HG03064 (cell line): ENCODE data around the gene HSPG2.
"Not testable (repeated sequence)": the region's sequence is repeated elsewhere in the genome, so short reads cannot be mapped to it uniquely, and the experiment has no call there.

Experiments
- ATAC-seq: cut with Tn5 transposase; IDR thresholded peaks from one replicate; pipeline ENCODE4 v1.9.1; 2021; ENCODE audit warnings: low read depth; ENCODE audit not compliant: unreplicated experiment

Gene HSPG2

DNA sequence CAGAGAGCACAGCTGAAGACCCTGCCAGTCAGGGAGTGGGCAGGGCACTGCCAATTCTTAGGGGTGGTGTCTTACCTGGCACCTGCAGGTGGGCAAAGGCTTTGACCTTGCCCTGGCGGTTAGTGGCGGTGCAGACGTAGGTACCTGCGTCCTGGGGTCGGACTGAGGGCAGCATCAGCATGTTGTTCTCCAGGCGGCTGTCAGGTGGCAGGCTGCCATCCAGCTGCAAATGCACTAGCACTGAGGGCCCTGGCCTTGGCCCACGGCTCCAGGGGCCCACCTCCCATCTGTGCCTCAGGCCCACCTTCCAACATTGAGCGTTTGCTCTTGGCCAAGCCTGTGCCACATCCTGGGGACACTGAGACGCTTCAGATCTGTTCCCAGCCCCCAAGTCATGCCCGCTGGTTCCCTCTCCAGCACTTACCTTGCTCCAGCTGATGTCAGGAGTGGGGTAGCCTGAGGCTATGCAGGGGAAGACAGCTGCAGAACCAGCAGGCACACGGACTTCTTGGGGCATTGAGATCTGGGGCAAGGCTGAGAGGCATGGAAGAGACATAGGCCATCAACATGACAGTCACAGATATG is 103.6 kb downstream of the HSPG2 start:
- no peak for ATAC-seq

GRCh38 chr1:21831454-21831970 is 105.6 kb downstream of the HSPG2 start:
- no peak for ATAC-seq

DNA sequence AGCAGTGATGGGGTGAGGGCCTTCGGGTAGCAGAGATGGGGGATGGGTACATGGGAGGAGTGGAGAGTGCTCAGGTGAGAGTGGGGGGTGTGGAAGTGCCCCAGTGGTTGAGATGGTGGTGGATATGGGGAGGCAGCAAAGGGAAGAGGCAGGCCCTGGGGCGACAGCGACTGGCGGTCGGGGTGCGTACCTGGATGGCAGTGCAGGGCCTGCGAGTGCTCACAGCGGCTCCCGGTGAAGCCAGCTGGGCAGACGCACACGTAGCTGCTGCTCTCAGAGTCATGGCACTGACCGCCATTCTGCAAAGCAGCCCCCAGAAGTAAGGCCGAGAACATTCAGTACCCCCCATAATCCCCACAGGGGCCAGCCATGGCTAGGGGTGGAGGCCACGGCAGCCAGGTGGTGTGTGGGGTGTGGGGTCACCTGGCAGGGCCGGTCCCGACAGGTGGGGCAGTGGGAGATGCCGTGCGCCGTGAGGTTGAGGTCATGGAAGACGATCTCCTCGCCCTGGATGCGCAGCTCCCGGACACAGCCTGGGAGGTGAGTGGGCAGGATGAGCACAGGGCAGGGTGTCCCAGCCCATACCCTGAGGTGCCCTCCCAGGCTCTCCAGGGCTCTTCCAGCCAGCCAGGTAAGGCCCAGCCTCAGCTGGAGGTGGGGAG is 106.2 kb downstream of the HSPG2 start:
- ATAC-seq, result no peak

GRCh38 chr1:21829294-21829693 is 107.8 kb downstream of the HSPG2 start:
- no peak for ATAC-seq

DNA sequence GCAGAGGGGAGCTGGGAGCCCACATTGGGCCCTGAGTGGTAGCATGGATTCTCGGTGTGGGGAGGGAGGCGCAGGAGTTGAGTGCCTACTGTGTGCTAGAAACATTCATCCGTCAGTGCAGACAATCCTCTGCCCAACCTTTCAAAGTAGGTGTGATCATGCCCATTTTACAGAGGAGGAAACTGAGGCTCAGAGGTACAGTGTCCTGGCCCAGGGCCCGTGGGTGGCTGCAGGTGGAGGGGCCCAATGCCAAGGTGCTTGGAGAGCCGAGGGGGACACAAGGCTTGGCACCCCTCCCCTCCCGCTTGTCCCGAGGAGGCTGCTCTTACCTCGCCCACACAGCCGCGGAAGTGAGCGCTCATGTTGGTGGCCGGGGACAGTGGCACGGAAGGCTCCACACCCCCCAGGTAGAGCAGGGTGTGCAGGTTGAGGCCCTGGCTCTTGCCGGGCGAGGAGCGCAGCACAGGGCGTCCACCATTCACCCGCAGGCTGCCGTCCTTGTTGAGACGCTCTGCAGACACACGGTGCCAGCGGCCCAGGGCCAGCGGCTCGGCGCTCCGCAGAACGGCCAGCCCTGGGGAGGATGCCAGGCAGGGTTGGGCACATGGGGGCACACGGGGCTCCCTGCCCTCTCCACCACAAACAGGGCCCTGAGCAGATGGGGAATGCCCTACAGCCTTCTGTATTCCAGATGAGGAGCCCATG is 108.5 kb downstream of the HSPG2 start:
- no peak for ATAC-seq

- ATAC-seq, result no peak
These were observed 109.0 kb downstream of the HSPG2 start for GRCh38 chr1:21828075-21828474.

DNA sequence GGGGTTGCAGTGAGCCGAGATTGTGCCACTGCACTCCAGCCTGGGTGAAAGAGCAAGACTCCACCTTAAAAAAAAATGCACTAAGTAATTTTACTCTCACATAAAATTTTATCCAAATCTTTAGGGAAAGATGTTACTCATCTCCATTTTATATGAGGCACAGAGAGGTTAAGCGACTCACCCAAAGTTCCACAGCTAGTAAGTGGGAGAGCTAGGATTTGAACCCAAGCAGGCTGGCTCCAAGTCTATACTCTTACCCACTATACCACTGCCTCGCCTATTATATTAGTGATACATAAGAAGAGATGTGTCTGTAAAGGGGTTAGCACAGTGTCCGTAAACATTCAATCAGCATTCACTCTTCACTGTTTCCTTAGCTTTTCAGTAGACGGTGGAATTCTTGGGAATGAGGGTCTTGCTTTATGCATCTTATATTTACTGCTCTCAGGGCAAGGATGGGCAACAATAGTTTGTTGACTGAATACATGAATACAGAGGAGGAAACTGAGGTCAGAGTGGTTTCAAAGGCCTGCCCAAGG is 109.9 kb downstream of the HSPG2 start:
- ATAC-seq, result no peak

DNA sequence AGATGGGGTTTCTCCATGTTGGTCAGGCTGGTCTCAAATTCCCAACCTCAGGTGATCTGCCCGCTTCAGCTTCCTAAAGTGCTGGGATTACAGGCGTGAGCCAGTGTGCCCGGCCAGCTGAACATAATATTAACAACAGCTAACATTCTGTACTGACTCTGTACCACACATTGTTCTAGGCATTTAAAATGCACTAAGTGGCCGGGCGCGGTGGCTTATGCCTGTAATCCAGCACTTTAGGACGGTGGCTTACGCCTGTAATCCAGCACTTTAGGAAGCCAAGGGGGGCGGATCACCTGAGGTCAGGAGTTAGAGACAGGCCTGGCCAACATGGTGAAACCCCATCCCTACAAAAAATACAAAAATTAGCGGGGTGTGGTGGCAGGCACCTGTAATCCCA is 110.4 kb downstream of the HSPG2 start:
- not testable (repeated sequence) for ATAC-seq

GRCh38 chr1:21825393-21825792 is 111.7 kb downstream of the HSPG2 start:
- no peak for ATAC-seq

- ATAC-seq, result no peak
These were observed 112.2 kb downstream of the HSPG2 start for GRCh38 chr1:21824926-21825325.

- no peak for ATAC-seq
These were observed 113.0 kb downstream of the HSPG2 start for GRCh38 chr1:21823980-21824702.

DNA sequence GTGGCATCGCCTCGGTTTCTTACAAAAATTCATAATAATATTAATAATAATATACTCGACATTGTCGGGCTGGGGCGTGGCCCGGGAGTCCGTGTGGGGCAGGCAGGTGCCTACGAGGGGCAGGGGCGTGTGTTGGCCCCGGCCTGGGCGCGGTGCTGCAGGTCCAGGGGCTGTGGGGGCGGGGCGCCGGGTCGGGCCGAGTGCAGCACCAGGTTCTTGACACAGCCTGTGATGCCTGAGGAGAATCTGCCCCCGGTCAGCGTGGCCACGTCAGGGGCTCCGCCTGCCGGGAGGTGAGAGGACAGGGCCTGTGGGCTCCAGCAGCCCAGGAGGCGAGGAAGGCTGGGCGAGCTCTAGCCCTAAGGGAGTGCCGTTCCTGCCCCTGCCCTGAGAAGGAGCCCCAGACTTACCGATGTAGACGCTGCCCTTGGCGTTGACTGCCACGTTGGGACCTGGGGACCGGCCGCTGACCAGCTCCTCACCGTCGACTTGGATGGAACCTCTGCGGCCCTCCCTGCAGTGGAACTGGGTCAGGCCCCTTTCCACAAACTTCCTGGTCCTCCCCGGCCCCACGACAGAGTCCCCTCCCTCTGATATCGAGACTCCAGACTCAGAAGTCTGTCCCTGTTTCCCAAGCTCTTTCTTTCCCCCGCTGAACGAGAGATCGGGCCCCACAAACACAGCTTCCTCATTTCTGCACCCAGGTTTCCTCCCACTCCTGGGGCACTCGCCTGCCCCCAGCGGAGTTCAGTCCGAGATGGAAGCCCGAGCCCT is 113.7 kb downstream of the HSPG2 start:
- no peak for ATAC-seq

DNA sequence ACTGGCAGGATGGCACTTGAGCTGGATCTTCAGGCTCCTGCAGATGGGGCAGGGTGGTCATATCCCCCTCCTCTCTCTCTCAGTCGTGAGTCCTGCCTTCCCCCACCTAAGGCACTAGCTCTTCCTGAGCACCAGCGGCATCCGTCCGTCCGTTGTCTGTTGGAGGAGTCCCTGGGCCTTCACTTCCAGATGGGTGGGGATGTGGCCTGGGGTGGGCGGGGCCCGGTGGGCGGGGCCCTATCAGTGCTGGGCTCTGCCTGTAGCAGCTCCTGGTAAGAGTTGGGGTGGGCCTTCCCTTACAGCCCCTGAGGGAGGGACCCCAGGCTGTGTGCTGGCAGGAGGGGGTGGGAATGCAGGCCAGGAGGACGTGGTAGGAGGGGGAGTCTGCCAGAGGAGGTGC is 114.8 kb downstream of the HSPG2 start:
- ATAC-seq, result no peak

GRCh38 chr1:21821385-21822019 is 115.6 kb downstream of the HSPG2 start:
- no peak for ATAC-seq

GRCh38 chr1:21820597-21821232 is 116.4 kb downstream of the HSPG2 start:
- no peak for ATAC-seq

GRCh38 chr1:21818656-21819055 is 118.5 kb downstream of the HSPG2 start:
- ATAC-seq, result no peak

- ATAC-seq, result no peak
These were observed 120.4 kb downstream of the HSPG2 start for GRCh38 chr1:21816602-21817302.

GRCh38 chr1:21815724-21816321 is 121.3 kb downstream of the HSPG2 start:
- no peak for ATAC-seq
